ENCODE measurements around the gene HLCS. TPM values are rescaled to one million over a fixed set of nuclear protein-coding genes. Genes with fewer than 3 reads are reported as not detected.

HLCS gene
- total RNA-seq, 1 experiment from 2014 or later = 12.7 TPM

GRCh38 chr21:36790616-36791015 lies 175.9 kb downstream of the HLCS start:
- H3K56ac ChIP-seq (ENCODE audit: insufficient read length, low read depth, low read length) = no peak overlapping the region
- no peak overlapping the region for H2AK5ac ChIP-seq (ENCODE audit: insufficient read length, low read length)
- H3K4me2 ChIP-seq (ENCODE audit: insufficient read depth, insufficient read length, low read length) = no peak overlapping the region
- H4K8ac ChIP-seq (replicated peaks; ENCODE audit: insufficient read length, low read depth, low read length) = no peak overlapping the region
- Mint-ChIP-seq H3K36me3 (ENCODE audit: insufficient read depth in 1 of 3, low read depth in 3 of 3) (no peaks in the 10 kb centered on the region), H3K4me3 (no peak overlapping the region), H3K9me3 (no peaks in the 10 kb centered on the region), H3K27me3 (ENCODE audit: low read depth) (no peaks in the 10 kb centered on the region), H3K27ac (no peak overlapping the region), H3K4me1 (peaks cover 13 to 25% of the 10 kb centered on the region in 2 experiments)
- no peaks in the 10 kb centered on the region for H3K79me1 ChIP-seq (ENCODE audit: insufficient read depth, low read depth, low read length, poor library complexity, severe bottlenecking)
- no peak overlapping the region for H2BK15ac ChIP-seq (ENCODE audit: low read depth, low read length)
- no peaks in the 10 kb centered on the region for H3K9me3 ChIP-seq (ENCODE audit: control insufficient read depth, low read depth, low read length)
- H4K5ac ChIP-seq (ENCODE audit: insufficient read length, low read depth, low read length) = no peak overlapping the region
- TF ChIP-seq CTCF (conservative IDR thresholded peaks at IDR 0.05) = no peak
- H3K18ac ChIP-seq (ENCODE audit: insufficient read length, low read depth, low read length) = no peak overlapping the region
- H3T11ph ChIP-seq (ENCODE audit: low read length) = no peak overlapping the region
- no peak overlapping the region for H2AFZ ChIP-seq (ENCODE audit: low read length)
- H3K27me3 ChIP-seq (ENCODE audit: insufficient read depth, low read length) = no peaks in the 10 kb centered on the region
- no peak overlapping the region for H2BK20ac ChIP-seq (ENCODE audit: low read depth, low read length, poor library complexity, severe bottlenecking)
- peaks cover 7% of the 10 kb centered on the region; the same call in 1 of the 2 replicates for H3K4me1 ChIP-seq (ENCODE audit: insufficient read depth, low read length)
- H3K23me2 ChIP-seq (ENCODE audit: insufficient read length, low read depth, low read length, poor library complexity, severe bottlenecking) = no peaks in the 10 kb centered on the region
- no peak for DNase-seq
- H3K23ac ChIP-seq (ENCODE audit: insufficient read length, low read depth, low read length) = no peak overlapping the region
- H3K79me2 ChIP-seq (ENCODE audit: insufficient read depth, low read length) = no peaks in the 10 kb centered on the region
- no peak overlapping the region for H2BK5ac ChIP-seq (ENCODE audit: insufficient read length, low read length)
- H3K14ac ChIP-seq (ENCODE audit: insufficient read depth, low read length) = no peak overlapping the region; the same call in 1 of the 2 replicates
- H4K91ac ChIP-seq (ENCODE audit: insufficient read length, low read depth, low read length) = no peak overlapping the region
- H3K27ac ChIP-seq (ENCODE audit: insufficient read length, low read depth, low read length) = no peak overlapping the region
- H2BK120ac ChIP-seq (ENCODE audit: low read depth, low read length, poor library complexity, severe bottlenecking) = no peak overlapping the region
- no peak overlapping the region for H3K4ac ChIP-seq (ENCODE audit: low read depth, low read length)
- H4K20me1 ChIP-seq (ENCODE audit: control insufficient read depth, insufficient read depth, insufficient read length) = no peaks in the 10 kb centered on the region
- no peak overlapping the region for H2BK12ac ChIP-seq (ENCODE audit: insufficient read length, low read depth, low read length)
- no peak overlapping the region for H3K9ac ChIP-seq (ENCODE audit: extremely low read depth, insufficient read length, low read length)
- WGBS (ENCODE audit: extremely low coverage, insufficient read length, low lambda C conversion rate) = no CpG with 5 or more reads among the region's 7 CpGs

Data from H9 (cell line).